HTR-8/SVneo (cell line): ENCODE measurements around the gene ACSM3.
"Not testable (repeated sequence)": the region's sequence is repeated elsewhere in the genome, so short reads cannot be mapped to it uniquely, and the experiment has no call there.

ENCODE experiments used
- DNase-seq: peaks from one replicate; pipeline ENCODE4 v3.0.0; 2011; ENCODE audit warnings: low spot score, mixed read lengths; ENCODE audit not compliant: insufficient read length
- FAIRE-seq: peaks from 2 replicates; lab custom pipeline; 2011; peaks lifted over from hg19 to GRCh38; lab: Jason Lieb, UNC

ACSM3 gene

GRCh38 chr16:20753727-20754126 is 10.1 kb upstream of the ACSM3 start:
- DNase-seq (no peak), FAIRE-seq (no peak)

GRCh38 chr16:20755238-20755637 is 8.6 kb upstream of the ACSM3 start:
- FAIRE-seq: no peak
- no peak for DNase-seq

GRCh38 chr16:20755799-20756198 is 8.0 kb upstream of the ACSM3 start:
- FAIRE-seq, DNase-seq: not testable (repeated sequence)

GRCh38 chr16:20760346-20760745 is 3.5 kb upstream of the ACSM3 start:
- no peak for DNase-seq
- FAIRE-seq: no peak

- no peak for DNase-seq
- no peak for FAIRE-seq
Measured at GRCh38 chr16:20761175-20761574, 2.6 kb upstream of the ACSM3 start.

- no peak for DNase-seq
- no peak for FAIRE-seq
Measured at GRCh38 chr16:20762404-20763123, 1.2 kb upstream of the ACSM3 start.

- DNase-seq, FAIRE-seq: not testable (repeated sequence)
Measured at GRCh38 chr16:20764448-20764847, 634 bp downstream of the ACSM3 start.

- no peak for FAIRE-seq
- DNase-seq: no peak
Measured at GRCh38 chr16:20765732-20766131, 1.9 kb downstream of the ACSM3 start.

- FAIRE-seq: no peak
- DNase-seq: no peak
Measured at GRCh38 chr16:20766294-20766693, 2.5 kb downstream of the ACSM3 start.

- FAIRE-seq: no peak
- no peak for DNase-seq
Measured at GRCh38 chr16:20767577-20767976, 3.8 kb downstream of the ACSM3 start.

GRCh38 chr16:20768121-20768520 is 4.3 kb downstream of the ACSM3 start:
- no peak for FAIRE-seq
- no peak for DNase-seq

- DNase-seq (no peak), FAIRE-seq (no peak)
Measured at GRCh38 chr16:20768818-20769217, 5.0 kb downstream of the ACSM3 start.

GRCh38 chr16:20773679-20774078 is 9.9 kb downstream of the ACSM3 start:
- no peak for DNase-seq
- FAIRE-seq: no peak

- DNase-seq: peak; percentile 45
- FAIRE-seq: no peak
Measured at GRCh38 chr16:20774703-20775362, 11.0 kb downstream of the ACSM3 start.

GRCh38 chr16:20781697-20782096 is 17.9 kb downstream of the ACSM3 start:
- FAIRE-seq: no peak

GRCh38 chr16:20782470-20782869 is 18.7 kb downstream of the ACSM3 start:
- no peak for FAIRE-seq

More at GRCh38 chr16:20781697-20782096, 17.9 kb downstream of the ACSM3 start:
- DNase-seq: no peak

GRCh38 chr16:20784204-20784603 is 20.4 kb downstream of the ACSM3 start:
- no peak for FAIRE-seq
- no peak for DNase-seq

More at GRCh38 chr16:20782470-20782869, 18.7 kb downstream of the ACSM3 start:
- no peak for DNase-seq

- DNase-seq (no peak), FAIRE-seq (no peak)
Measured at GRCh38 chr16:20789130-20789529, 25.3 kb downstream of the ACSM3 start.

- no peak for FAIRE-seq
- no peak for DNase-seq
Measured at GRCh38 chr16:20791923-20792612, 28.3 kb downstream of the ACSM3 start.

- no peak for DNase-seq
- FAIRE-seq: no peak
Measured at GRCh38 chr16:20798364-20798763, 34.5 kb downstream of the ACSM3 start.

GRCh38 chr16:20799599-20799998 is 35.8 kb downstream of the ACSM3 start:
- DNase-seq: no peak

More at GRCh38 chr16:20799599-20799998, 35.8 kb downstream of the ACSM3 start:
- no peak for FAIRE-seq
